Activated CD8-positive, alpha-beta T cell treated with anti-CD3 and anti-CD28 coated beads, Interleukin-2, amount 10 ng/mL, durations not matched to agents 7 days and 5 days (primary cell): ENCODE data around the gene CEP131. TPM values are rescaled to one million over a fixed set of nuclear protein-coding genes. Genes with fewer than 3 reads are reported as not detected.
A peak's percentile ranks its signal among the peaks of the same experiment; 100 is the strongest.

Source experiments
- ATAC-seq: fragments of 150-1000 bp; cut with Tn5 transposase; one replicate; pipeline ENCODE4 v1.10.0; 2021; ENCODE audit warnings: moderate library complexity
- CTCF ChIA-PET: fragments of 350-600 bp; sonication (Branson Sonifier 250); formaldehyde crosslinking; loops from one replicate; lab custom pipeline; 2021; ENCODE audit warnings: antibody characterized with exemption; lab: Charles Lee
- POLR2A ChIA-PET: fragments of 350-600 bp; sonication (Branson Sonifier 250); formaldehyde crosslinking; loops from one replicate; lab custom pipeline; 2021; ENCODE audit warnings: antibody characterized with exemption; lab: Charles Lee
- DNase-seq: peaks from one replicate; pipeline ENCODE4 v3.0.0-alpha.2; 2020
- H3K27ac Mint-ChIP-seq: one replicate; pipeline ENCODE4 v1.8.0; 2021; ENCODE audit warnings: mild to moderate bottlenecking, mixed read lengths
- H3K27me3 Mint-ChIP-seq: one replicate; pipeline ENCODE4 v1.8.0; 2021; ENCODE audit warnings: low read depth, mixed read lengths
- H3K36me3 Mint-ChIP-seq: one replicate; pipeline ENCODE4 v1.8.0; 2021; ENCODE audit warnings: low read depth, mixed read lengths
- H3K4me1 Mint-ChIP-seq: one replicate; pipeline ENCODE4 v1.8.0; 2021; ENCODE audit warnings: low read depth, mixed read lengths
- H3K4me3 Mint-ChIP-seq: one replicate; pipeline ENCODE4 v1.8.0; 2021; ENCODE audit warnings: mild to moderate bottlenecking, mixed read lengths
- H3K9me3 Mint-ChIP-seq: one replicate; pipeline ENCODE4 v1.8.0; 2022; ENCODE audit warnings: mixed read lengths; ENCODE audit not compliant: insufficient read depth
- total RNA-seq, 2 experiments: library from RNA; stranded (reverse); gene quantifications; one replicate each; pipeline ENCODE4 v1.2.3, GENCODE V29; 2021

CEP131 gene
- total RNA-seq, 2 experiments from 2014 or later, result 17.9 to 19.0 TPM

GRCh38 chr17:81250286-81251093 lies 27.7 kb upstream of the CEP131 start:
- Mint-ChIP-seq H3K9me3 (no peaks in the 10 kb centered on the region), H3K4me1 (peaks cover 11% of the 10 kb centered on the region), H3K36me3 (peaks cover 24% of the 10 kb centered on the region), H3K27ac (no peak overlapping the region), H3K27me3 (no peaks in the 10 kb centered on the region), H3K4me3 (no peak overlapping the region)
- ChIA-PET CTCF (no interaction called here), POLR2A (no interaction called here)
- DNase-seq (no peak), ATAC-seq (no peak)

- ChIA-PET POLR2A (interaction anchor here (0.6 kb wide), 1 partner anchor 16 kb away, joined by 3 read pairs; no protein-coding TSS in a partner anchor), CTCF (no interaction called here)
- no peaks in the 10 kb centered on the region for H3K27me3 Mint-ChIP-seq
- DNase-seq (no peak), ATAC-seq (no peak)
- peaks cover 13% of the 10 kb centered on the region for H3K4me1 Mint-ChIP-seq
- no peak overlapping the region for H3K4me3 Mint-ChIP-seq
- H3K9me3 Mint-ChIP-seq, result no peaks in the 10 kb centered on the region
- H3K27ac Mint-ChIP-seq, result no peak overlapping the region
- H3K36me3 Mint-ChIP-seq, result peaks cover 27% of the 10 kb centered on the region
These were observed 26.7 kb upstream of the CEP131 start for GRCh38 chr17:81249223-81250040.

GRCh38 chr17:81248649-81249048 lies 25.9 kb upstream of the CEP131 start:
- ATAC-seq (no peak), DNase-seq (no peak)
- Mint-ChIP-seq H3K4me1 (peaks cover 13% of the 10 kb centered on the region), H3K9me3 (no peaks in the 10 kb centered on the region), H3K27me3 (no peaks in the 10 kb centered on the region), H3K36me3 (peaks cover 27% of the 10 kb centered on the region), H3K27ac (no peak overlapping the region), H3K4me3 (no peak overlapping the region)
- CTCF ChIA-PET, result no interaction called here
- POLR2A ChIA-PET, result interaction anchor here (1.3 kb wide), 1 partner anchor 9 kb away, joined by 5 read pairs; the partner anchor contains the start of genes NDUFAF8 and TEPSIN

GRCh38 chr17:81247339-81247990 lies 24.7 kb upstream of the CEP131 start:
- Mint-ChIP-seq H3K4me1 (peaks cover 10% of the 10 kb centered on the region), H3K9me3 (no peaks in the 10 kb centered on the region), H3K4me3 (no peak overlapping the region), H3K27me3 (no peaks in the 10 kb centered on the region), H3K36me3 (peaks cover 20% of the 10 kb centered on the region), H3K27ac (no peak overlapping the region)
- ATAC-seq (no peak), DNase-seq (no peak)
- CTCF ChIA-PET, result no interaction called here
- POLR2A ChIA-PET, result interaction anchor here (1.3 kb wide), 1 partner anchor 8 kb away, joined by 5 read pairs; the partner anchor contains the start of genes NDUFAF8 and TEPSIN

- Mint-ChIP-seq H3K4me3 (no peak overlapping the region), H3K4me1 (peaks cover 12% of the 10 kb centered on the region), H3K27me3 (no peaks in the 10 kb centered on the region), H3K27ac (peak overlapping the region; percentile 30), H3K9me3 (no peaks in the 10 kb centered on the region), H3K36me3 (peaks cover 23% of the 10 kb centered on the region)
- ChIA-PET POLR2A (no interaction called here), CTCF (no interaction called here)
- DNase-seq (no peak), ATAC-seq (no peak)
These were observed 24.0 kb upstream of the CEP131 start for GRCh38 chr17:81246679-81247338.

GRCh38 chr17:81246343-81246670 lies 23.5 kb upstream of the CEP131 start:
- ATAC-seq, result no peak
- no peak for DNase-seq
- ChIA-PET POLR2A (no interaction called here), CTCF (no interaction called here)
- H3K36me3 Mint-ChIP-seq, result peaks cover 23% of the 10 kb centered on the region
- H3K4me3 Mint-ChIP-seq, result no peak overlapping the region
- H3K9me3 Mint-ChIP-seq, result no peaks in the 10 kb centered on the region
- H3K27ac Mint-ChIP-seq, result no peak overlapping the region
- H3K27me3 Mint-ChIP-seq, result no peaks in the 10 kb centered on the region
- H3K4me1 Mint-ChIP-seq, result peaks cover 12% of the 10 kb centered on the region

- H3K4me1 Mint-ChIP-seq, result peaks cover 17% of the 10 kb centered on the region
These were observed 23.0 kb upstream of the CEP131 start for GRCh38 chr17:81245665-81246342.

GRCh38 chr17:81245024-81245664 lies 22.4 kb upstream of the CEP131 start:
- Mint-ChIP-seq H3K9me3 (no peaks in the 10 kb centered on the region), H3K4me1 (peaks cover 24% of the 10 kb centered on the region), H3K36me3 (peaks cover 22% of the 10 kb centered on the region), H3K4me3 (no peak overlapping the region), H3K27ac (no peak overlapping the region), H3K27me3 (no peaks in the 10 kb centered on the region)
- DNase-seq (no peak), ATAC-seq (no peak)
- CTCF ChIA-PET, result no interaction called here
- POLR2A ChIA-PET, result no interaction called here

More at GRCh38 chr17:81245665-81246342, 23.0 kb upstream of the CEP131 start:
- POLR2A ChIA-PET, result interaction anchor here (0.5 kb wide), 1 partner anchor 638 kb away, joined by 5 read pairs; no protein-coding TSS in a partner anchor
- H3K4me3 Mint-ChIP-seq, result no peak overlapping the region
- H3K36me3 Mint-ChIP-seq, result peaks cover 23% of the 10 kb centered on the region
- CTCF ChIA-PET, result no interaction called here
- no peak overlapping the region for H3K27ac Mint-ChIP-seq
- no peaks in the 10 kb centered on the region for H3K27me3 Mint-ChIP-seq
- DNase-seq (no peak), ATAC-seq (no peak)
- no peaks in the 10 kb centered on the region for H3K9me3 Mint-ChIP-seq

- Mint-ChIP-seq H3K9me3 (no peaks in the 10 kb centered on the region), H3K4me1 (peaks cover 26% of the 10 kb centered on the region), H3K36me3 (peaks cover 21% of the 10 kb centered on the region), H3K27me3 (no peaks in the 10 kb centered on the region), H3K27ac (no peak overlapping the region), H3K4me3 (no peak overlapping the region)
- ChIA-PET CTCF (no interaction called here), POLR2A (no interaction called here)
- no peak for ATAC-seq
- no peak for DNase-seq
These were observed 21.7 kb upstream of the CEP131 start for GRCh38 chr17:81244358-81245023.

GRCh38 chr17:81243333-81243664 lies 20.5 kb upstream of the CEP131 start:
- Mint-ChIP-seq H3K4me3 (no peak overlapping the region), H3K27ac (no peak overlapping the region), H3K4me1 (peaks cover 26% of the 10 kb centered on the region), H3K36me3 (peaks cover 21% of the 10 kb centered on the region), H3K9me3 (no peaks in the 10 kb centered on the region), H3K27me3 (no peaks in the 10 kb centered on the region)
- ChIA-PET CTCF (no interaction called here), POLR2A (no interaction called here)
- DNase-seq, result no peak
- no peak for ATAC-seq
